Measurements from ENCODE around the gene PIP4K2A. TPM values are rescaled to one million over a fixed set of nuclear protein-coding genes. Genes with fewer than 3 reads are reported as not detected.

The PIP4K2A gene
- total and polyA plus RNA-seq, 2 of the 8 experiments (the other 6 are each of a cell fraction or from before 2014, with no cell fraction given): 19.0 to 60.9 TPM

GRCh38 chr10:22681301-22681700 lies 33.1 kb downstream of the PIP4K2A start:
- Histone ChIP-seq H4K91ac (replicated peaks; ENCODE audit: insufficient read length, low read length) (peak overlapping the region; percentile 41), H3K23ac (ENCODE audit: insufficient read length) (no peak overlapping the region), H2BK15ac (ENCODE audit: low read length) (no peak overlapping the region), H3K4me3 (ENCODE audit: extremely low read depth in 1 of 4, insufficient read depth in 2 of 4, low read depth in 3 of 4, low read length in 4 of 4) (no peak overlapping the region), H2AFZ (ENCODE audit: low read length) (no peak overlapping the region), H3K27me3 (replicated peaks in 1 of 4; ENCODE audit: control insufficient read depth in 3 of 4, extremely low read depth in 1 of 4, insufficient read depth in 3 of 4, low read length in 3 of 4) (no peaks in the 10 kb centered on the region), H4K20me1 (replicated peaks in 1 of 2; ENCODE audit: control insufficient read depth in 1 of 2, insufficient read depth in 2 of 2, low read length in 2 of 2) (peaks cover 2 to 3% of the 10 kb centered on the region in 2 experiments), H3K4me1 (replicated peaks in 1 of 4; ENCODE audit: control insufficient read depth in 3 of 4, insufficient read depth in 4 of 4, low read length in 3 of 4) (peaks cover 7 to 29% (median 12%) of the 10 kb centered on the region in 4 experiments; a peak in 6 of 7 replicates), H2BK120ac (replicated peaks; ENCODE audit: low read depth, low read length) (no peak overlapping the region), H3K36me3 (ENCODE audit: control insufficient read depth in 2 of 4, insufficient read depth in 4 of 4, low read length in 3 of 4) (no peaks in the 10 kb centered on the region), H3K79me1 (ENCODE audit: low read depth, low read length) (peaks cover 10% of the 10 kb centered on the region), H2AK5ac (ENCODE audit: low read depth, low read length) (peak overlapping the region; percentile 66), H2BK20ac (ENCODE audit: low read length) (0 out of 2 replicates have a peak overlapping the region, but pooled peaks have one; percentile 44), H4K5ac (ENCODE audit: insufficient read length, low read depth, low read length) (no peak overlapping the region), H3K9me3 (ENCODE audit: insufficient read depth in 2 of 2, low read depth in 1 of 2, low read length in 1 of 2) (no peaks in the 10 kb centered on the region), H3K4me2 (ENCODE audit: insufficient read depth in 1 of 2, low read depth in 2 of 2, low read length in 2 of 2) (no peak overlapping the region), H3K79me2 (ENCODE audit: control insufficient read depth in 1 of 2, insufficient read depth in 2 of 2, low read length in 2 of 2) (peaks cover 22 to 97% of the 10 kb centered on the region in 2 experiments), H3K18ac (ENCODE audit: extremely low read depth, low read length) (peak overlapping the region; percentile 15; the same call in 1 of the 2 replicates), H3K27ac (ENCODE audit: low read depth, low read length) (no peak overlapping the region; the same call in 1 of the 2 replicates), H3K9ac (replicated peaks in 1 of 4; ENCODE audit: extremely low read depth in 1 of 4, low read depth in 3 of 4, low read length in 3 of 4) (no peak overlapping the region; a peak in 1 of 7 replicates), H3K4ac (replicated peaks; ENCODE audit: insufficient read length, low read depth, low read length) (no peak overlapping the region), H2BK12ac (ENCODE audit: low read depth, low read length) (peak overlapping the region; percentile 72), H4K8ac (ENCODE audit: extremely low read depth, insufficient read depth, low read length) (no peak overlapping the region), H2BK5ac (ENCODE audit: low read depth, low read length) (peak overlapping the region; percentile 67), H3K14ac (ENCODE audit: insufficient read length) (no peak overlapping the region), H3K56ac (replicated peaks; ENCODE audit: insufficient read length, low read depth, low read length) (no peak overlapping the region), H3K23me2 (ENCODE audit: low read depth, low read length) (no peaks in the 10 kb centered on the region)
- WGBS, 2 experiments (ENCODE audit: extremely low coverage in 1 of 2, insufficient coverage in 1 of 2, insufficient read length in 1 of 2, insufficient replicate concordance in 2 of 2, low coverage in 1 of 2, low lambda C conversion rate in 2 of 2, missing lambda C conversion rate in 1 of 2): 89% methylated on average over 1 of the region's 1 CpG; no CpG with 5 or more reads in 1 of the 2 experiments
- no peak for TF ChIP-seq SIRT6 (IDR thresholded peaks at IDR 0.05; ENCODE audit: low read length)
- TF ChIP-seq FOSL1 (IDR thresholded peaks at IDR 0.05; ENCODE audit: insufficient read depth, low read depth, low read length): no peak
- no peak for TF ChIP-seq JUND (IDR thresholded peaks at IDR 0.05; ENCODE audit: low read length)
- no peak for TF ChIP-seq SP1 (IDR thresholded peaks at IDR 0.05; ENCODE audit: low read depth, low read length)
- TF ChIP-seq TAF1 (IDR thresholded peaks at IDR 0.05; ENCODE audit: low read depth, low read length): no peak
- TF ChIP-seq SIX5 (IDR thresholded peaks at IDR 0.05; ENCODE audit: low read depth, low read length): no peak
- TF ChIP-seq RFX5 (IDR thresholded peaks at IDR 0.05; ENCODE audit: borderline replicate concordance, low read depth, low read length): no peak
- DNase-seq (ENCODE audit: low read depth in 1 of 2, low spot score in 2 of 2): no peak
- CTCF ChIA-PET (ENCODE audit: partially characterized antibody): interaction anchor here (0.6 kb wide), 1 partner anchor 251 kb away, joined by 3 read pairs; no protein-coding TSS in a partner anchor
- POLR2A ChIA-PET (ENCODE audit: partially characterized antibody): interaction anchor here (1.0 to 2.1 kb wide), 3 partner anchors 10 to 24 kb away, joined by 3 to 5 read pairs (median 3); no protein-coding TSS in a partner anchor
- no peak for FAIRE-seq

Measured in H1 (cell line).